DMS153 (cell line): ENCODE data around the gene UBAC2.

Experiments used
- DNase-seq: peaks from one replicate; lab custom pipeline; 2025; lab: John Stamatoyannopoulos, UW

The UBAC2 gene

DNA sequence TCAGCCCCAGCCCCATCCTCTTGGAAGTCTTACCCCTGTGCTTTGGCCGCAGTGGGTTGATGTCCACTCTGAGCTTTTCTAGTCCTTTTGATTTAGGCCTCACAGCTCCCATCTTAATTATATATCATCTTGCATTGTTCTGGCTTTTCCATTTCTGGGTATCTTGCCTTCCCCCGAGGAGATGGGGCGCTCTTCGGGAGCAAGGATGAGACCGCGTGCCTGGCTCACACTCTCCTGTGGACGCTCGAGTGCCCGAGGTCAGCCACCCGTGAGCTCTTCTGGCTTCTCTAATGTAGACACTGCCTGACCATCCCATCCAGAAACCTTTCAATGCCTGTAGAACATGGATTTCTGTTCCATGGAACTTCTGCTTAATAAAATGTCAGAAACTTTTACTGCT is 160.0 kb downstream of the UBAC2 start:
- DNase-seq = no peak

DNA sequence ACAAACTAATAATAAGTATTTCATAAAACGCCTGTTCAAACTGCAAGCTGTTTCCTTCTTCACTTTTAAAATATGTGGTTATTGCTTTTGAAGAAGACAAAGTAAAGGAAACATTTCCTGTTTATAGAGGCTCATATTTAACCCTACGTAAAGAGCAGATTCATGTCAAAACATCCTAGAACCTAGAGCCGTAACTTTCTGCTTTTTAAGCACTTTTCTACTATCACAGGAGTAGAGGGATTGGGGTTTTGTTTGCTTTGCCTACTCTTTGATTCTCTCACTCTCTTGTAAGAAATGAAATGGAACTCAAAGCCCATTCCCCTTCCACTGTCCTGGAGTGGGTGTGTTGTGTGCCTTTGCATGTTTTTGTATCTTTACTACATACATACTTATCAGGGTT is 160.5 kb downstream of the UBAC2 start:
- no peak for DNase-seq

DNA sequence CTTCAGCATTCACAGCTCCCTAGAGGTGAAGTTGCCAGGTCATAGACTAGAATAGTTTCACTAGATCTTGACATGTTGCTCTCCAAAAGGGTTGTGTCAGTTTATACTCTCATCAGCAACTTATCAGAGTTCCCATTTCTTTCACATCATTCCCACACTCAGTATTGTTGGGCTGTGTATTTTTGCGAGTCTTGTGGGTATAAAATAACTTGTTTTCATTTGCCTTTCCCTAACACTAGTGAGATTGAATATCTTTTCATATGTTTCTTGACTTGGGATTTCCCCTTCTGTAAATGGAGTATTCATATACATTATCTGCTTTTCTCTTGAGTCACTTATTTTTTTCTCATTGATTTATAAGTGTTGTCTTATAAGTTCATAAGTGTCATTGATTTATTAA is 161.7 kb downstream of the UBAC2 start:
- no peak for DNase-seq

DNA sequence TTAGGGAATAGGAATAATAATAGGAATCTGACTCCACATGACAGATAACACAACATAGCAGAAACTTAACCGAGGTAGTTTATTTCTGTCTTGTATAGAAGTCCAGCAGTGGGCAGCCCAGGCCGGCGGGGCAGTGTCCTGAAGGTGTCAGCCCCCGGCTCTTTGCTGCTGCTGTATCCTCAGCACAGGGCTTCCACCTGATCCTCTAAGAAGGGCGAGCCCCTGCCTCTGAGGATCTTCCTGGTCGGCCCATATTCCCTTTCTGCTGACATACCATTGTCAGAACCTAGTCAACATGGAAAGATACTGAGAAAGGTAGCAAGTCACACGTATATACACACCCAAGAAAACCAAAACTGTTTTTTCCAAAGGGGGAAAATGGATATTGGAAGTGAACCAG is 162.7 kb downstream of the UBAC2 start:
- no peak for DNase-seq

DNA sequence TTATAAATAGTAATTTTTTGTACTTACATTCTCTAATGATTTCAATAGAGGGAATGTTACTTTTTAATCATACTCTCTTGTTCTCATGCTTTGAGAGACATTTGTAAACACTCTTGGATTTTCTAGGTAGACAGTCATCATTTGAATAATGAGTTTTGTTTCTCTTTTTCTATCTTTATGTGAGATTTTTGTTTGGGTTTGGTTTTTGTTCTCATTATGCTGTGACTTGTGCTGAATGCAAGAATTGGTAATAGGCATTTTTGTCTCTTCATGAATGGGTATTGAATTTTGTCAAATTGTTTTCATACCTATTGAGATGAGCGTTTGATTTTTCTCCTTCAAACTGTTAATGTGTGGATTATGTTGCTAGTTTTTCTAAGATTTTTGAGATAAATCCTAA is 163.3 kb downstream of the UBAC2 start:
- no peak for DNase-seq

DNA sequence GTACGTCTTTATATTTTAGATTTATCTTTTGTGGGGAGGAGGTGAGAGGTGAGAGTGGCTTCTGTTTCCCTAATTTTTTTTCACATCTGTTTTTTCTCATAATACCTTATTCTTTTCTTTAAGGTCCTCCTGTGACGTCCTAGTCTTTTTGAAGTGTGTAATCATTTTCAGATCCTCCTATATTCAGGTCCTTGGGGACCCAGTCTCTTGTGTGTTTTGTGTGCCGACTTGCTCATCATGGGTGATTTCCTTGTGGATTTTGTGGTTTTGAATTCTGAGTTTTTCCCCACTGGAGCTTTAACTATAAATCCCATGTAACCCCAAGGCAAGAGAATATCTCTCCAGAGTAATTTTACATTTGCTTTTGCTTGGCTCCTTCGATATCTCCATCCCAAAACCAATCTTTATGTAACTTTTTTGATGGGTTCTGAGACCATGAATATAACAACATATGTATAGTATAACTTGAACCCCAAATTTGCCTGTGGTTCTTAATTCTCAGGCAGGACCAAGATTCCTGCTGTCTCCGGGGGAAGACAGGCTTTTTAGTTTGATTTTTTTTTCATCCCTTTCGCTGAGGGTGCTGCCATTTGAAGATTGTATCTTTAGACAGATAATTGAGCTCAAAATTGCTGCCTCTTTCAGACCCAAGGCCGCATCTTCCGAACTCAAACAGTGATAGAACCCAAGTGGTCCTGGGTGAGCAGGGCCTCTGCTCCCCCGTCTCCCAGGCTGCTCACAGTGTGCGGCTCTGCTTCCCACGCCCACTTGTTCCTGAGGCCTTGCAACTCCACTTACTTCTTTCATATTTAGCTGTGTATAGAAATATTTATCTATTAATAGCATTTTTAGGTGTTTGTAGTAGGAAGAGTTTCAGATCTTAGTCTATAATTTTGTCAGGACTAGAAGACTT is 165.7 kb downstream of the UBAC2 start:
- no peak for DNase-seq

DNA sequence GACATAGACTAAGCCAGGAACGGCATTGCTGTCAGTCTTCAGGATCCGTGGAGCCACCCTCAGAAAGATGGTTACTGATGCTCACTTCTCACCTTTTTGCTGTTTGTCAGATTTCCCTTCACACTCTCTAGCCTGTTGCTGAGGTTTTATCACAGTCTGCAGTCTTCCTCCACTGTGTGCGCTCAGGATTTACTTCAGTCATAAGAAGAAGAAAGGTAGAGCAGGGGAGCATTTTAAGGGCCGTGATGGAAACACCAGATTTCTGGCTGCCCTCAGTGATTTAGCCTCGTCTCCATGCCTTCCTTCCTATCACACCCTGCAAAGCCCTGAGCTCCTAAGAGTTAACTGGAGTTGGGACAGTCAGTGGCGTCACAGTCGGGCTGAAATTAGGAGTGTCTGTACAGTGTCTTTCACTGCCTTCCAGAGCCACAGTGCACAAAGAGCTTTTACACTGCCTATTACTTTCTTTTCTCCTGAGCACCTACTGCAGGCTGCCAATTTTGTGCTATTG is 166.5 kb downstream of the UBAC2 start:
- DNase-seq = no peak

DNA sequence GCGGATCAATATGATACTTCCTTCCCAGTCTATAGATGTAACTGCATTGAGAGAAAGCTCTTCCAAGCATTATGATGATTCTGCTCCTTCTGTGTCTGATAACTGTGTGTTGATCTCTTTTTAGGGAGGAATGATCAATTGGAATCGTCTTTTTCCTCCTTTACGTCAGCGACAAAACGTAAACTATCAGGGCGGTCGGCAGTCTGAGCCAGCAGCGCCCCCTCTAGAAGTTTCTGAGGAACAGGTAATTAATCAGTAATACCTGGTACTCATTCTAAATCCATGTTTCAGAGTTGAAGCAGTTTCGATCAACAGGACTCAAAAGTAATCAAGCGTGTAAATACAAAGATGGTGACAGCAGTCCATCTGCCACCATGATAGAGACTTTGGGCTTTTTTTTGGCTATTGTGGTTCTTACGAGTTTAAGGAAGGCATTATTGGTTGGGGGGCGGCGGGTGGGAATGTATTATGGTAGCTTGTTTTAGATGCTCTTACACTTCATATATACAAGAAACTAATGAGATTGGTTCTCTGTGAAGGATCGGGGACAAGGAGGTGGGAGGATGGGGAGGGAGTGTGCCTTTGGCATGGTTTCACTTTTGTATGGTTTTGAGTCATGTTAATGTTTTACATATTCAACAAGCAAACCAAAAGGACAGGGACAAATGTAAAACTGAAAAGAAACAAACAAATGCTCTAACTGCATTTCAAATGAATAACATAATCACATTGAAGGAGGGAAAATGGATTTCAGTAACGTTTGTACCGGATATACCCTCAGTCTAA is 167.2 kb downstream of the UBAC2 start:
- DNase-seq = no peak

DNA sequence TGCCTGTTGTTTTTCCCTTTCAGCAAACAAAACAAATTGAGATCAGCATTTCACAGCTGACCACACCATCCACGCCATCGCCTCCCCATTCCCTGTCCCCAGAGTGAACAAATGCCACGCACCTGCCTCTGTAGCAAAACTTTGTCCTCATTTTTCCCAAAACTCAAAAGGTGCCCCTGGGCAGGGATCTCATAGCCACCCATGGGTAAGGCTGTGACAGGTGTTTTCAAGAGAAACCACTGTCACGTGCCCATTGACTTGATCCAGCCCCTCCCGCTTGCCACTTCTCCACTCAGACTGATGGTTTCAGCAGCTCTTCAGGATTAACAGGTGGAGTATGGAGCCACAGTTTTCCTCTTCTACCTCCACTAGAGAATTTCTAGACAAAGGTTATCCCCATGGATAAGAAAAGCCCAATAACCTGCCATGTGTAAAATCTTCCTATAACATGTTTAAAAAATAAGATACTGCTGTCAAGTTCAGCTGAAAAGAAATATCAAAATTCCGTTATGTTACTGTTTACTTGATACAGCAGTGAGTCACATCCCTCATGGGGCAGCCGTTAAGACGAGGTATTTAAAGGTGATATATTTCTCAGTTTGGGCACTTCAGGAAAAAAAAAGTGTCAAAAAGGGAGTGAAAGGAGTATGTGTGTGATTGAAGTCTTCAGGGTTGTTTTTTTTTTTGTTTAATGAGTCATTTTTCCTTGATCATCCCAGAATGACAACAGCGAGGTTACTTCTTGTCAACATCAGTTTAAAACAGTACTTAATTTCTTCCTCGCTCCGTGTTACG is 170.0 kb downstream of the UBAC2 start:
- DNase-seq = no peak

DNA sequence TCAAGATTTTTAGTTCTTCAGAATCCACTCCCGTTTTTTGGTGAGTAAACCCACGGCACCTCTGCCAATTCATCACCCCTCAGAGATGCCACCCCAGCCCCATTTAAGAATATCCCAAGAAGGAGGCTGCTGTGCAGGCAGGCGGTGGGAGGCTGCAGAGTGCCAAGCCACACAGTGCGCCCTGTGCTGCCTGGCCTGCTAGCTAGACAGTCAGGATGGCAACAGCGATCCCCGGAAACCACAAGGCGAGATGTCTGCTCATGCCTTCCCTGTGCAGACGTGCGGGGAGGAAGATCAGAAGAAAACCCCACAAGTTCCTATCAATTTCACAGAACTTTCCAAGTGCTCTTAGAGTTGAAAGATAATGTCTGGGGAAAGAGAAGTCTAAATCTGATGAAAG is 171.3 kb downstream of the UBAC2 start:
- DNase-seq = no peak

DNA sequence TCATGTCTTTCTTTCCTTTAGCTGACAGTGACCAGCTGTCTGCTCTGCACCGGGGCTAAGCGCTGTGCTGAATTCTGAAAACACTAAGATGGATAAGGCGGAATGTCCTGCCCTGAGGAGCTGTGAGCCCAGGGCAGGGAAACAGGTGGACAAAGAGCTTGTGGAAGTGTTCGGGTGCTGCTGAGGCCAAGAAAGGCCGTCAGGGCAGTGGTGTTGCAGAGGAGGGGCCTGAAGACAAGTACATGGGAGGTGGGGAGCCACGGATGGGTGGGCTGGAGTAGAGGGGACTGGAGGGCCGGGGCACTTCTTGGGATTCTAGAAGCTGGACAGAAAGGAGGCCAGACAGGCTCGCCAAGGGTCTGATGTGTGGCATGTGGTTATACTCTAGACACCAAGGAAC is 172.8 kb downstream of the UBAC2 start:
- no peak for DNase-seq

DNA sequence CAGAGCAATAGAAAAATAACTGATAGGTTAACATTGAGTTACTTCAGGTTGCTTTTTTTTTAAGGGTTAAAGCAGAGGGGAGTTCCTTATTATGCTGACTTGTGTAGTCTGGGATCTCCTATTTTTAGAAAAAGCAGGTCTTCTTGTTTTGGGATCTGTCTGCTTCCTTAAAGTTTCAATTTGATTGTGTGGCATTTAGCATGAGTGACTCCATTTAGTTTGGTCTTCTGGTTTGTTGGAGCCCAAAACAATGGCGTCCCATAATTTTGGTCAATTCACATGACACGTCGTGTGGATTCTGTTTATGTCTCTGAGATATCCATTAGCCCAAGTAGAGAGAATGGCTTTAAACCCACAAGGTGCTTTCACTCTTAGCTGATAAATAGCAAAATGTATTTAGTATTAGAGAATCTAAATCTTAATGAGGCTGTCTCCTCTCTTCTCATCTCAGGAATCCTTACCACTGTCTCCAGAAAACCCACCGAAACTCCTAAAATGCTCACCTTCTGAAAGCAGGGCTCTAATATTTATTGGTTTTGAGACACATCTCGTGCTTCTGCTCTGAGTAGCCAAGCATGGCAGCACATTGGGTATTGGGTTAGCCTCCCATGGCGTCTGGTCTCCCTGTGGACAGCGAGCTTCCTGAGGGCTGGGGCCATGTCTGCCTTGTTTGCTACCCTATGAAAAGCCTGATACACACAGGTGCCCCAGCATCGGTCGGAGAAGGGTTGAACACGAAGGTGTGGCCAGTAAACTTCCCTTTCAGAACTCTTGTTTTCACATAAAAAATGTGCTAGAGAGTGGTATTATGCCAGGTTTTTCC is 173.7 kb downstream of the UBAC2 start:
- DNase-seq = no peak

DNA sequence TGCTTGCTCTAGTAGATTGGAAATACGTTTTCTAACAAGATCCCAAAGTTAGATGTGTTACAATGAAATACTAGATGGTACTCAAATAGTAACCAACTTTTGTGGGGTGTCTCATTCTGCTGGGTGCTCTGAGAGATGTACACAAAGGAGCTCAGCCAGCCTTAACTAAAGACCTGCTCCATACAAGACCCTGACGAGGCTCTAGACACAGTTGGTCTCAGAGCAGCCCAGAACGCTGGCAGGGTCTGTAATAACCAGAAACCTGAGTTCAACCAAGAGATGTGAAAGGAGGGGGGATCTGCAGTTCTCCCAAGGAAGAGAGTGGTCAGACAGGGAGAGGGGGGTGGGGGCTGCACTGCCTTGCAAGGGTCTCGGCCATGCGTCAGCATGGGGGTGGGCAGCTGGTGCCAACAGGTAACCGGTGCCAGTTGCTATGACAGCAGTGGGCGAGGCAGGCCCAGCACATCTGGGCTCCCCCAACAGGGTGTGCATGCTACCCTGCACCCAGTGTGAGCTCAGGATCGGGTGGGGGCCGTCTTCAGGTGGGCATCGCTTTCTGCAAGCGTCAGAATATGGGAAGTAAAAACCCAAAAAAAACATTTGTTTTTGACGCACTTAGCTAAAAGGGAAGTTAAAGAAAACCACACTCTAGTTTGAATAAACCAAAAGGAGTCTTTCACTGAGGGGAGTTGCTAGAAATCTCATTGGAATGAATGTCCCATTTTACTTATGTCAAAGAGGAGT is 174.5 kb downstream of the UBAC2 start:
- DNase-seq = no peak

DNA sequence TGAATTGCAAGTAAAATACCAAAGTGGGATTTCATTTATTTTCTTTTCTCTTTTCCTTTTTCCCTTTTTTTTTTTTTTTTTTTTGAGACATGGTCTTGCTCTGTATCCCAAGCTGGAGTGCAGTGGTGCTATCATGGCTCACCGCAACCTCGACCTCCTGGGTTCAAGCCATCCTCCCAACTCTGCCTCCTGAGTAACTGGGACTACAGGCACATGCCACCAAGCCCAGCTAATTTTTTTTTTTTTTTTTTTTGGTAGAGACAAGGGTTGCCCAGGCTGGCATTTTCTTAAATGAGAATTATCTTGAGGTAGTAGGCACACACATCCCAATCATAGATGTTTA is 175.1 kb downstream of the UBAC2 start:
- no peak for DNase-seq

DNA sequence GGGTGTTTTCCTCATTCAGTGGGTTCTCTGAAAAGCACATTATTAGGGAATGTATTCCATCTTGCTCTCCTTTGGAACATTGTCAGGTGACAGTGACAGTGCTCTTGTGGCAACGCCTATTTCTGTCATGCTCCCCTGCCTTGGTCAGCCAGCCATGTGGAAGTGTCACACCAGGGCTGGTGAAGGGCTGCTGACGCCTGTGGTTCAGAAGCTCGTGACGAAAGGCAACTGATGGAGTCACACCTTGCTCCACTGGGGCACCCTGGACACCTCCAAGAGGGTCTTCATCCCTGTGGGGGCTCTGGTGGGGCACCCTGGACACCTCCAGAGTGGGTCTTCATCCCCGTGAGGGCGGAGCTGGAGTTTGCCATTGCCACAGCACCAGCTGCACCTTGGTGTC is 175.5 kb downstream of the UBAC2 start:
- no peak for DNase-seq

DNA sequence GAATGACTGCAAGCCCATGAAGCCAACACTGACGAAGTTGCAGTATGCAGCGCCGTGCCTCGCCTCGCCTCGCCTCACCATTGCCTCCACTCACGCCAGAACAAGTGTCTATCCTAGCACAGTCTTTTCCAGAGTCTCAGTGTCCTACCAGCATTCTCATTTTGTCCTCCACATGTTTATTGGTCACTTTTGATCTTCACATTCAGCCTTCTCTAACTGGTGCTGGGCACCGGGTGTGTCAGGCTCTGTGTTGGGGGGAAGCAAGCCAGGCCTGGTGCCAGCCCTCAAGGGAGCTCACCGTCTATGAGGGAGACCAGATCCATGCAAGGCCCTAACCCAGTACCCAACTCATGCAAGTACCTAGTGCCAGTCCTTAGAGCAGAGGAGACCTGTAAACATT is 176.3 kb downstream of the UBAC2 start:
- no peak for DNase-seq

DNA sequence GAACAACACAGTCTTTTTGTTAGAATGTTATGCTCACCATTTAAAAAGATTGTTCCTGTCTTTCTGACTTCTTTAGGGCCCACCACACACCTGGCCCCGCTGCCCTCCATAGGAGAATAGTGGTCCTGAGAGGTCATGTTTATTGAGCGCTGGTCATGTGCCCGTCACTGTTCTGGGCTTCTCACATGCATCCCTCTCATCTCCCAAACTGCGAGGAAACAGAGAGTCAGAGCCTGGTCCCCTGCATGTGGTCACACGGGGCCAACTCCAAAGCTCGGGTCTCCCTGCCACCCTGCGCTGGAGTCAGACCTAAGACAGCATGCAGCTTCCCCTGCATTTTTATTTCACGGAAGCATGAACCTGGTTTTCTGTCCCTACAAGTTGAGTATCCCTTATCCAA is 177.0 kb downstream of the UBAC2 start:
- DNase-seq = no peak

DNA sequence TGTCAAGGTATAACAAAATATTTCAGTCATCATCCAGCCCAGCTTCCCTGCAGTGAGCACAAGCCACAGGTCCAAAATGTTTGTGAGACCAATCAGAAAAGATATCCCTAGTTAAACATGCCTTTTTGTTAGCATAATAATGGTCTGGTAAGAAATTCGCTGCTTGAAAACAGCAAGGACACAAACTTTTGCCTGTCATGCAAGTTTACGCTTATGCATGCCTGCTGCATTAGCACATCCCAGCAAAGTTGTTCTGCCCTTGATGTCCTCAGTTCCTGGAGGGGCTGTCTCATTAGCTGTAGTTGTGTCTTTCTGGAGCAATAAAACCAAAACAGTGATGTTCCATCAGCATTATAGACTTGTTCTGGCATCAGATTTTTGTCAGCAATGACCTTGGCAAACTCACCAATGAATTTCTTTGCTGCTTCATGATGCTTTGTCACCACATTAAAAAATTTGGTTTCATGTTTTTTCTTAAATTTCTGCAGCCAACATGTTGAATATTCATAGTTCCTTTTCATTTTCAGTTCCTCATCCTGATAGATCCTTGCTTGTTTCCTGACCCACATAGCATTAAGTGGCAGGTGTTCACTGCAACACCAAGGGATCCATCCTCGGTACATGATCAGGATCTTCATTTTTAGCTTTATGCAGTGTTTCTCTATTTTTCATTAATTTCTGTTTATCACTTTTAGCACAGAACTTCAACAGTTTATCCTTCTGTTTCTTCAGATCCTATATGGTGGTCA is 178.5 kb downstream of the UBAC2 start:
- DNase-seq = no peak

DNA sequence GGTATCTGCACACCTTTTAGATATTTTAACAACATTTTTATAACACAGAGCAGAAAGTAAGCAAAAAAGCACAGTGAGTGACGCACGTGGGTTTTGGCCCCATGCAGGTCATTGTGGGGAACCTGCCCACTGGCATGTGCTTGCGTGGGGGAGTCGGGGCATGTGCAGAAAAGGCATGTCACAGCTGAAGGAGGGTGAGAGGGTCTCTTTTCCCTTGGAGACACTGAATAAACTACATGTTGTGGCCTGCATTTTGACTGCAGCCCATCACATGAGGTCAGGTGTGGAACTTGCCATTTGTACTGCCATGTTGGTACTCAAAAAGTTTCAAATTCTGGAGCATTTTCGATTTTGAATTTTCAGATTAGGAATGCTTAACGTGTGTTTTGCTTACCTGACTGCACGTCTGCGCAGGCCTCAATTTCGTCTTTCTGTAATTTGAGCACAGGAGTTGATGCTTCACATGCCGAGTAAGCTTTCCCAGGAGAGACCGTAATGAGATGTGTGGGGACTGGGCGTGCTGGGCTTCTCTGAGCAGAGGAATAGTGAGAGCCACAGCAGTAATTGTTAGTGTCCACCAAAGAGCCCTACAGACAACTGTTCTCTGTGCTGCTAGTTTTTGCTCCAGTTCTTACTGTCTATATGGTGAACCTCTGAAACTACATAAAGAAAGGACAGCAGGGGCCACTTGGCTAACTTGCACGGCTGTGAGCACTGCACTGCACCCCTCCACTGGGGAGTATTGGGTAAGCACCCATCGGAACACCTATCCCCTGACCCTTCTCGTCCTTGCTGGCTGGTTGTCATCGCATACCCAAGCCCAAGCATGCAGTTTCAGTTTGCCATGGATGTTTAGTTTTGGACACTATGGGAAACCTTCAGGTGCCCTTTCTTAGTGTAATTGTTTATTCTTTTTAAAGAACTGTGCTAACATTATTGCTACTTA is 179.5 kb downstream of the UBAC2 start:
- no peak for DNase-seq
